CD4-positive, alpha-beta T cell treated with Interferon alpha-2 for 1 hour (primary cell): ENCODE data around the gene PLCH2.

Experiments
- DNase-seq, 2 donors: peaks; one replicate each; pipeline ENCODE4 v3.0.0-alpha.2; 2020 to 2022

PLCH2 gene

GRCh38 chr1:2480236-2480985, 4.3 kb downstream of the PLCH2 start:
- DNase-seq = no peak

GRCh38 chr1:2480986-2481364, 4.9 kb downstream of the PLCH2 start:
- no peak for DNase-seq

DNA sequence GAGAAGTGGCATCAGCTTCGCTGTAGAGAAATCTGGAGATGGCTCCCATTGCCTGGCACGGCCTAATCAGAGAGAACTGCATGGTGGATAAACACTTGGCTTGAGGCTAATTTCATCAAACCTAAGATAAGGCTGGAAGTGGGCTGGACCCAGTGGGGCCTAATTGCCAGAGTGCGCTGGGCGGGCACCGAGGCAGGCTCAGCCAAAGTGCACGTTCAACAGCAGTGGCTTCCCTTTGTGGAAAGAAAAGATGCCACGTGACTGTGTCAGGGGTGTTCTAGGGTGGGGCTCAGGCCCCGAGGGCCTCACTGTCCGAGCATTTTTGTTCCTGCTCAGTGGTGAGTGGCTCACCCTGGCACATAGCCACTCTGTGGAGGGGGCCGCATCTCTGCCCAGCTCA, 5.8 kb downstream of the PLCH2 start:
- DNase-seq = no peak

GRCh38 chr1:2482588-2482987, 6.5 kb downstream of the PLCH2 start:
- no peak for DNase-seq

DNA sequence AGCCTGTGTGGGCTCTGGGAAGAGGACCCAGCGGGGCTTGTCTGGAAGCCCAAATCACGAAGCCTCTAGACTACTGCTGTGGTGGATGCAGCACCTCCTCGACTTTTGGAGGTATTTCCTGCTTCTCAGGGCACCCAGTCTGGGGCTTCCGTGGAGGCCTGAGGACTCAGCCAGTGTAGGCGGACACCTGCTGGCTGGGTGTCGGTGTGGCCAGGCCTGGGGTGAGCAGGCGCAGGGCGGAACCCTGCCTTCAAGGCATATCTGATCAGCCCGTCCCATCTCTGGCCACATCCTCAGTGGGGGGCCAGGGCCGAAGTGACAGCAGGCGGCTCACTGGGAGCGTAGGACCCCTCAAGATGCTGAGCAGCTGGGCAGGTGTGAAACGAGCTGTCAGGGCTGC, 6.9 kb downstream of the PLCH2 start:
- DNase-seq = no peak

GRCh38 chr1:2483970-2484369, 7.9 kb downstream of the PLCH2 start:
- no peak for DNase-seq

GRCh38 chr1:2486041-2486440, 10.0 kb downstream of the PLCH2 start:
- DNase-seq = no peak

GRCh38 chr1:2486558-2486957, 10.5 kb downstream of the PLCH2 start:
- no peak for DNase-seq

DNA sequence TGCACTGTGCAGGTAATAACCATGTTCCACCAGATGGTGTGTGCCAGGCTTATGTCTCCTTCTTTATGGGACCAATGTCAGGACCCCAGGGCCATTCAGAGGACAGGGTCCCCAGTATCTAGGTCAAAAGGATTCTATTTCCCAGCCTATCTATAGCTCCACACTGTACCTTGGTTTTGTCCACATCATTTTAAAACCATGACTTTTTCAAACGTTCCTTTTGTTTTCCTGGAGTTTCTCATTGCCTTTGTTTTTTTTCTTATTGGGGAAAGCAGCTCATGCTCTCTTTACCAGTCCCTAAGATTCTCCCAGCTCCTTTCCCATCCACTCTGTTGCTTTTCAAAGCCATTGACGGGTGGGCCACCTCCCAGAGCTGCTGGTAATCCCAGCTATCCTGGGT, 12.6 kb downstream of the PLCH2 start:
- no peak for DNase-seq

- no peak for DNase-seq
Observed at GRCh38 chr1:2489615-2490014, 13.5 kb downstream of the PLCH2 start.

GRCh38 chr1:2492091-2492490, 16.0 kb downstream of the PLCH2 start:
- no peak for DNase-seq

DNA sequence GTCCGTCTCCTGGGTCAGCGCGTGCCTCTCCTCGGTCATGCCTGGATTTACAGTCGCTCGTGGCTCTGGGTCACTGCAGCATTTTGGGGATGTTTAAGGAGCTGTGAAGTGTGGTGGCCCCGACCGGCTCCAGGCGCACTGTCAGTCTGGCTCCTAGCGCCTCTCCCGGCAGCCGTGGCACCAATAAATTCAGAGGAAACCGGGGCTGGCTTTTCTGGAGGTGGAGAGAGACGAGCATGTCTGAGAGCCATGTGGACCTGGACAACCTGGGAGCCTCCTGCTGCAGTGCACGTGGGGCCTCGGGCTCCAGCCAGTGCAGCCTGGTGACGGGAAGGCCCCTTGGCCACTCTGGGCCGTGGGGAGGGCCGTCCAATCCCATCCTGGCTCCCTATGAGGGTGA, 17.1 kb downstream of the PLCH2 start:
- no peak for DNase-seq

- DNase-seq = peak in 1 of 2 donors; percentile 39
Observed at GRCh38 chr1:2493691-2494322, 17.7 kb downstream of the PLCH2 start.

GRCh38 chr1:2494323-2494693, 18.2 kb downstream of the PLCH2 start:
- DNase-seq = no peak

- no peak for DNase-seq
Observed at GRCh38 chr1:2495026-2495425, 18.9 kb downstream of the PLCH2 start.

GRCh38 chr1:2495546-2495945, 19.5 kb downstream of the PLCH2 start:
- DNase-seq = no peak

DNA sequence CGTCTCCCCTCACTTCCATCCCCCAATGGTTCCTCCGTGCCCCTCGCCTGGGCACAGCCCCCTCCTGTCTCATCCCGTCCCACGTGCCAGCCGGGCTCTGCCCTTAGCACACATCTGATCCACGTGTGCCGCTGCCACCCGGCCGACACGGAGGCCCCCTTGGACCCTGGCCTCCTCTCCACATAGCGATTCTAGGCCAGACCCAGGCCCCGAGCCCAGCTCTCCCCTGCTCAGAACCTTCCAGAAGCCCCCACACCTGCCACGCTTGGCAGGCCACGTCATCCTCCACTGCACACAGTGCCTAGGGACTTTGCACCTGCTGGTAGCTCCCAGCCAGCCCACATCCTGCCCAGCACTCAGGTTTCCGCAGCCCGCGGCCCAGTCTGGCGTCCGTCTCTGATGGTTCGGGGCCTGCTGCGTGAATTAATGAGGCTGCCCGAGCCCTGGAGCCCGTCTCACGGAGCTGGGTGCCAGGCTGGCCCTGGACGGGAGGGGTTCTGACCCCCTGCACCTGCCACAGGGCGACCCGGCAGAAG, 20.1 kb downstream of the PLCH2 start:
- peak; percentile 53 to 54 for DNase-seq

DNA sequence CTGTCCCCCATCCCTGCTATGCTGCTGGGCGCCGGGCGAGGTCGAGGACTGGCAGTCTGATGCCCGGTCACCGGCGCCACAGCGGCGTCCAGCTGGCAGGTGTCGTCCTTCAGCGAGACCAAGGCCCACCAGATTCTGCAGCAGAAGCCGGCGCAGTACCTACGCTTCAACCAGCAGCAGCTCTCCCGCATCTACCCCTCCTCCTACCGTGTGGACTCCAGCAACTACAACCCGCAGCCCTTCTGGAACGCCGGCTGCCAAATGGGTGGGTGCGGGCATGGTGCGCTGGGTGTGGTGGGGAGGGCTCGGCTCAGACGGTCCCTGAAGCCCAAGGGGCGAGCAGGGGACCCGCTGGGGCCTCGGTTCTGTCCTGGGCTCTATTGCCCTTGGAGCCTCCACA, 20.7 kb downstream of the PLCH2 start:
- DNase-seq = no peak

DNA sequence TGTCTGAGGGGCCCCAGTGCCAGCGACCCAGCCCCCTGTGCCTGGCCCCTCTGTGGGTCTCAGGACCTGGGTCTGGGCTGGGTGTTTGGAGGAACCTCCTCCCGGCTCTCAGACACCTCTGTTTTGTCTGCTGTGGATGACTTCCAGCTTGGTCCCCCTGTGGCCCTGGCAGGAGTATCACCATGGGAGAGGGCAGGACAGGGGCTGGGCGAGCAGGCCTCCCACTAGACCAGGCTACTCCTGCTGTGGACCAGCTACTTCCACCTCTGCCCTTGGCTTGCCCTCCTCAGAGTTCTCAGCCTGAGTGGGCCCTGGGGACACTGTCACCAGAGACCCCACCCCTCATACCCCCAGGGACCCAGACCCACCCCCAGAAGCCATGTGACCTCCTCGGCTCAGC, 21.8 kb downstream of the PLCH2 start:
- DNase-seq = no peak

DNA sequence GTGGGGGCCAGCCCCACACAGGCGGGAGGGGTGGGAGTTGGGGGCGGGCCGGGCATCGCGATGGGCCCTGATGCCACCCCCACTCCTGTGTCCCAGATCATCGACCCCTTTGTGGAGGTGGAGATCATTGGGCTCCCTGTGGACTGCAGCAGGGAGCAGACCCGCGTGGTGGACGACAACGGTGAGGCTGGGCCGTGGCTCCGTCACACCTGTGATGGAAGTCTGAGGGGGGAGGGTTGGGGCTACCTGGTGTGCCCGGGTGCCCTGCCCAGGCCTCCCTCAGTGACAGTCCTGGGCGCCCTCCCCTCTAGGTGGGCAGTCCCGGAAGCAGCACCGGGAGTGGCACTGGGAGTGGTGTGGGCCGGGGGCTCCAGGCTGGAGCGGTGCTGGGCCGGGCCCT, 22.6 kb downstream of the PLCH2 start:
- no peak for DNase-seq

DNA sequence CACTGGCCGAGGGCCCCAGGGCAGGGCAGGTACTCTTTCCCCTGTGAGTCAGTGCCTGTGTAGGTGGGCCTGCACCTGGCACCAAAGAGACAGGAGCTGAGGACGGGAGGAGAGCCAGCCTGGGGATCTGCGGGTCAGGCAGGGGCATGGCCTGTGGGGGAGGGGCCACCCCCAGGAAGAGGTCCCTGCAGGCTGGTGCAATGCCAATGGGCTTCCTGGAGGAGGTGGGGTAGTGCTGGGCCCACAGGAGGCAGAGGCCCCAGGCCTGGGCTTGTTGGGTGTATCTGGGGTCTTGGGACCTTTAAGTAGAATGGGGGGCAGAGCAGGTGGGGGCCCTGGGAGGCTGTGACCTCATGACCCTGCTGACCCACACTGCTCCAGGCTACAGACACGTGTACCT, 23.2 kb downstream of the PLCH2 start:
- no peak for DNase-seq

GRCh38 chr1:2499986-2500596, 24.0 kb downstream of the PLCH2 start:
- peak; percentile 15 to 40 for DNase-seq

DNA sequence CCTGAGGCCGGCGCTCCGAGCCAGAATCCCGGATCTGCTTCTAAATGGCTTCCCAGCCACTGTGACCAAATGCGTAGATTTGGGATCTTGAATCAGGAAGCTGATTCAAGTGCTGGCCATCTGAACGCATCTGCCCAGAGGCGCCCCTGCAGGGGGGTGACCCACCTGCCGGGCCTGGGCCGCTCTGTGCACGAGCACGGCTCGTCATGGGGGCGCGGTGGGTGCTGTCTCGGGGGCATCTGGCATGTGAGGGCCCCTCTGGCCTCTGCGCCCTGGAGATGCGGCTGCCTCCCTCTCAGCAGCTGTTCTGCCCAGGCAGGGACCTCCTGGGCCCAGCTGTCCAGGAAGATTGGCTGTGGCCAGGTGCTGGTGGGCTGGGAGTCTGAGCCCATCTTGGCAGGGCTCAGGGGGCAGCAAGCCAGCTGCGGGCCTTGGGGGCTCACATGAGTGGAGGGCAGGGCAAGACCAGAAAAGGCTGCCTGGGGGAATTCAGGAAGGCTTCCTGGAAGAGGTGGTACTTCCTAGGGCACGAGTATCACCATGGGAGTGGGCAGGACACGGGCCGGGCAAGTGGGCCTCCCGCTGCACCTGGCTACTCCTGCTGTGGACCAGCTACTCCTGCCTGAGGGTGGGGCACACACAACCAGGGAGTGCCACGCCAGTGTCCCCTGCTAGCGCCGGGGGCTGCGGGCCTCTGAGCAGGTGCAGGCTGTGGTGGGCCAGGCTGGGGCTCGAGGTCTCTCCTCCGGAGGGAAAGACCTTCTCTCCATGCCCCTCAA, 25.1 kb downstream of the PLCH2 start:
- no peak for DNase-seq

- DNase-seq = no peak
Observed at GRCh38 chr1:2501820-2502119, 25.7 kb downstream of the PLCH2 start.
